ENCODE measurements around the gene C1QB. TPM values are rescaled to one million over a fixed set of nuclear protein-coding genes. Genes with fewer than 3 reads are reported as not detected.
"Not testable (repeated sequence)": the region's sequence is repeated elsewhere in the genome, so short reads cannot be mapped to it uniquely, and the experiment has no call there.

Gene C1QB
- polyA plus RNA-seq, 1 donor: 13.1 TPM

GRCh38 chr1:22662986-22663408, 10.0 kb downstream of the C1QB start:
- no peak for DNase-seq (ENCODE audit: low read depth)

GRCh38 chr1:22665752-22666151, 12.7 kb downstream of the C1QB start:
- DNase-seq (ENCODE audit: low read depth): no peak

- DNase-seq (ENCODE audit: low read depth): no peak
Measured at GRCh38 chr1:22666412-22666811, 13.4 kb downstream of the C1QB start.

GRCh38 chr1:22668840-22669239, 15.8 kb downstream of the C1QB start:
- not testable (repeated sequence) for DNase-seq (ENCODE audit: low read depth)

- DNase-seq (ENCODE audit: low read depth): no peak
Measured at GRCh38 chr1:22670352-22670975, 17.4 kb downstream of the C1QB start.

GRCh38 chr1:22671999-22672398, 19.0 kb downstream of the C1QB start:
- DNase-seq (ENCODE audit: low read depth): no peak

GRCh38 chr1:22673486-22674409, 20.7 kb downstream of the C1QB start:
- no peak for DNase-seq (ENCODE audit: low read depth)

GRCh38 chr1:22674410-22674749, 21.3 kb downstream of the C1QB start:
- DNase-seq (ENCODE audit: low read depth): no peak

- DNase-seq (ENCODE audit: low read depth): not testable (repeated sequence)
Measured at GRCh38 chr1:22676151-22676550, 23.1 kb downstream of the C1QB start.

GRCh38 chr1:22676916-22677583, 24.0 kb downstream of the C1QB start:
- DNase-seq (ENCODE audit: low read depth): no peak

GRCh38 chr1:22677931-22678896, 25.2 kb downstream of the C1QB start:
- DNase-seq (ENCODE audit: low read depth): no peak

GRCh38 chr1:22680726-22681125, 27.7 kb downstream of the C1QB start:
- DNase-seq (ENCODE audit: low read depth): no peak

GRCh38 chr1:22681556-22682276, 28.7 kb downstream of the C1QB start:
- DNase-seq (ENCODE audit: low read depth): no peak

GRCh38 chr1:22683547-22683946, 30.5 kb downstream of the C1QB start:
- DNase-seq (ENCODE audit: low read depth): no peak

GRCh38 chr1:22685591-22686059, 32.6 kb downstream of the C1QB start:
- DNase-seq (ENCODE audit: low read depth): no peak

GRCh38 chr1:22687191-22687590, 34.2 kb downstream of the C1QB start:
- no peak for DNase-seq (ENCODE audit: low read depth)

GRCh38 chr1:22688466-22688865, 35.4 kb downstream of the C1QB start:
- DNase-seq (ENCODE audit: low read depth): no peak

GRCh38 chr1:22689505-22689904, 36.5 kb downstream of the C1QB start:
- DNase-seq (ENCODE audit: low read depth): no peak

- no peak for DNase-seq (ENCODE audit: low read depth)
Measured at GRCh38 chr1:22691031-22691753, 38.2 kb downstream of the C1QB start.

GRCh38 chr1:22694172-22694571, 41.1 kb downstream of the C1QB start:
- no peak for DNase-seq (ENCODE audit: low read depth)

All from forelimb muscle (tissue), 1 donor.